ENCODE data around the gene ETS2. TPM values are rescaled to one million over a fixed set of nuclear protein-coding genes. Genes with fewer than 3 reads are reported as not detected.

The ETS2 gene
- total RNA-seq, 2 donors from 2014 or later, result 98.4 to 102 TPM

GRCh38 chr21:38771536-38771935, 34.2 kb upstream of the ETS2 start:
- H3K27ac Mint-ChIP-seq, result no peak overlapping the region
- DNase-seq, result no peak
- Histone ChIP-seq H3K9me3 (ENCODE audit: control insufficient read depth, low read length) (peaks cover under 1% of the 10 kb centered on the region), H3K36me3 (ENCODE audit: control insufficient read depth, insufficient read depth, low read length) (no peaks in the 10 kb centered on the region), H3K27me3 (ENCODE audit: control insufficient read depth, insufficient read depth, low read length, poor library complexity, severe bottlenecking) (no peaks in the 10 kb centered on the region), H3K27ac (ENCODE audit: low read depth, low read length) (no peak overlapping the region), H3K4me1 (ENCODE audit: control insufficient read depth, insufficient read depth, low read length) (no peaks in the 10 kb centered on the region), H3K9ac (ENCODE audit: extremely low read depth, low read length, poor library complexity, severe bottlenecking) (no peak overlapping the region), H3K4me3 (ENCODE audit: low read length) (no peak overlapping the region)
- TF ChIP-seq CTCF (conservative IDR thresholded peaks at IDR 0.05), result no peak
- H3K27me3 Mint-ChIP-seq (ENCODE audit: insufficient read depth), result peaks cover 9% of the 10 kb centered on the region
- no peak overlapping the region for H3K4me3 Mint-ChIP-seq
- H3K36me3 Mint-ChIP-seq (ENCODE audit: low read depth), result no peaks in the 10 kb centered on the region
- peaks cover 8% of the 10 kb centered on the region for H3K4me1 Mint-ChIP-seq
- H3K9me3 Mint-ChIP-seq, result no peaks in the 10 kb centered on the region

- Mint-ChIP-seq H3K27ac (no peak overlapping the region), H3K27me3 (ENCODE audit: insufficient read depth) (peaks cover 9% of the 10 kb centered on the region), H3K4me3 (no peak overlapping the region), H3K4me1 (peaks cover 8% of the 10 kb centered on the region), H3K9me3 (no peaks in the 10 kb centered on the region), H3K36me3 (ENCODE audit: low read depth) (no peaks in the 10 kb centered on the region)
- Histone ChIP-seq H3K4me1 (ENCODE audit: control insufficient read depth, insufficient read depth, low read length) (no peaks in the 10 kb centered on the region), H3K27ac (ENCODE audit: low read depth, low read length) (no peak overlapping the region), H3K27me3 (ENCODE audit: control insufficient read depth, insufficient read depth, low read length, poor library complexity, severe bottlenecking) (no peaks in the 10 kb centered on the region), H3K36me3 (ENCODE audit: control insufficient read depth, insufficient read depth, low read length) (no peaks in the 10 kb centered on the region), H3K4me3 (ENCODE audit: low read length) (no peak overlapping the region), H3K9ac (ENCODE audit: extremely low read depth, low read length, poor library complexity, severe bottlenecking) (no peak overlapping the region), H3K9me3 (ENCODE audit: control insufficient read depth, low read length) (no peaks in the 10 kb centered on the region)
- no peak for DNase-seq
- no peak for TF ChIP-seq CTCF (conservative IDR thresholded peaks at IDR 0.05)
These were observed 33.1 kb upstream of the ETS2 start for GRCh38 chr21:38772646-38773045.

- Histone ChIP-seq H3K27ac (ENCODE audit: low read depth, low read length) (no peak overlapping the region), H3K27me3 (ENCODE audit: control insufficient read depth, insufficient read depth, low read length, poor library complexity, severe bottlenecking) (no peaks in the 10 kb centered on the region), H3K9me3 (ENCODE audit: control insufficient read depth, low read length) (peaks cover 3% of the 10 kb centered on the region), H3K36me3 (ENCODE audit: control insufficient read depth, insufficient read depth, low read length) (no peaks in the 10 kb centered on the region), H3K4me1 (ENCODE audit: control insufficient read depth, insufficient read depth, low read length) (no peaks in the 10 kb centered on the region), H3K9ac (ENCODE audit: extremely low read depth, low read length, poor library complexity, severe bottlenecking) (no peak overlapping the region), H3K4me3 (ENCODE audit: low read length) (no peak overlapping the region)
- no peak for TF ChIP-seq CTCF (conservative IDR thresholded peaks at IDR 0.05)
- Mint-ChIP-seq H3K4me3 (no peak overlapping the region), H3K27me3 (ENCODE audit: insufficient read depth) (peaks cover 9% of the 10 kb centered on the region), H3K36me3 (ENCODE audit: low read depth) (peaks cover 2% of the 10 kb centered on the region), H3K9me3 (peaks cover 4% of the 10 kb centered on the region), H3K27ac (no peak overlapping the region), H3K4me1 (peaks cover 8% of the 10 kb centered on the region)
- 92 to 94% methylated on average over 8 to 18 of the region's 18 CpGs for WGBS, 2 experiments (ENCODE audit: insufficient coverage in 1 of 2, insufficient read length in 1 of 2)
- DNase-seq, result no peak
These were observed 32.3 kb upstream of the ETS2 start for GRCh38 chr21:38773099-38774061.

All from endodermal cell (in vitro differentiated cells).